ENCODE results near the gene SYNGR2. TPM values are rescaled to one million over a fixed set of nuclear protein-coding genes. Genes with fewer than 3 reads are reported as not detected.

Gene SYNGR2
- total and polyA plus RNA-seq, 2 of the 8 experiments (the other 6 are each of a cell fraction or from before 2014, with no cell fraction given), result 50.0 to 139 TPM

- H2AK5ac ChIP-seq (ENCODE audit: low read depth, low read length), result no peak overlapping the region
- H4K8ac ChIP-seq (ENCODE audit: extremely low read depth, insufficient read depth, low read length), result no peak overlapping the region
- H3K79me1 ChIP-seq (ENCODE audit: low read depth, low read length), result no peaks in the 10 kb centered on the region
- H3K27me3 ChIP-seq (replicated peaks in 1 of 4; ENCODE audit: control insufficient read depth in 3 of 4, extremely low read depth in 1 of 4, insufficient read depth in 3 of 4, low read length in 3 of 4), result 0 out of 7 replicates have a peak, but pooled peaks cover 0 to 2% (median 0%) of the 10 kb centered on the region in 4 experiments
- H3K9me3 ChIP-seq (ENCODE audit: insufficient read depth in 2 of 2, low read depth in 1 of 2, low read length in 1 of 2), result no peaks in the 10 kb centered on the region
- 93% methylated on average over 20 of the region's 20 CpGs; no CpG with 5 or more reads in 1 of the 2 experiments for WGBS, 2 experiments (ENCODE audit: extremely low coverage in 1 of 2, insufficient coverage in 1 of 2, insufficient read length in 1 of 2, insufficient replicate concordance in 2 of 2, low coverage in 1 of 2, low lambda C conversion rate in 2 of 2, missing lambda C conversion rate in 1 of 2)
- FAIRE-seq (no peak), DNase-seq (ENCODE audit: low read depth in 1 of 2, low spot score in 2 of 2) (no peak)
- POLR2A ChIA-PET (ENCODE audit: partially characterized antibody), result interaction anchor here (0.9 to 6.2 kb wide), 7 partner anchors 11 to 84 kb away, joined by 3 to 40 read pairs (median 4); partner anchors contain the start of genes AFMID and TK1
- H3K14ac ChIP-seq (ENCODE audit: insufficient read length), result no peak overlapping the region
- H3K18ac ChIP-seq (ENCODE audit: extremely low read depth, low read length), result no peak overlapping the region
- no peak overlapping the region for H2BK20ac ChIP-seq (ENCODE audit: low read length)
- H2BK120ac ChIP-seq (replicated peaks; ENCODE audit: low read depth, low read length), result no peak overlapping the region
- H3K36me3 ChIP-seq (ENCODE audit: control insufficient read depth in 2 of 4, insufficient read depth in 4 of 4, low read length in 3 of 4), result no peaks in the 10 kb centered on the region
- no peak overlapping the region for H2BK5ac ChIP-seq (ENCODE audit: low read depth, low read length)
- no peak overlapping the region for H3K4me3 ChIP-seq (ENCODE audit: extremely low read depth in 1 of 4, insufficient read depth in 2 of 4, low read depth in 3 of 4, low read length in 4 of 4)
- no peak overlapping the region for H2BK15ac ChIP-seq (ENCODE audit: low read length)
- no peak overlapping the region for H2AFZ ChIP-seq (ENCODE audit: low read length)
- no peaks in the 10 kb centered on the region for H3K79me2 ChIP-seq (ENCODE audit: control insufficient read depth in 1 of 2, insufficient read depth in 2 of 2, low read length in 2 of 2)
- peaks cover 0 to 3% of the 10 kb centered on the region in 2 experiments for H4K20me1 ChIP-seq (replicated peaks in 1 of 2; ENCODE audit: control insufficient read depth in 1 of 2, insufficient read depth in 2 of 2, low read length in 2 of 2)
- H3K23ac ChIP-seq (ENCODE audit: insufficient read length), result no peak overlapping the region
- no peak overlapping the region for H2BK12ac ChIP-seq (ENCODE audit: low read depth, low read length)
- no peak overlapping the region for H4K5ac ChIP-seq (ENCODE audit: insufficient read length, low read depth, low read length)
- no peak overlapping the region for H3K27ac ChIP-seq (ENCODE audit: low read depth, low read length)
- no peak overlapping the region; a peak in 1 of 4 replicates for H3K4me2 ChIP-seq (ENCODE audit: insufficient read depth in 1 of 2, low read depth in 2 of 2, low read length in 2 of 2)
- no peak overlapping the region for H4K91ac ChIP-seq (replicated peaks; ENCODE audit: insufficient read length, low read length)
- peaks cover 2% of the 10 kb centered on the region; the same call in 1 of the 2 replicates for H3K23me2 ChIP-seq (ENCODE audit: low read depth, low read length)
- H3K4ac ChIP-seq (replicated peaks; ENCODE audit: insufficient read length, low read depth, low read length), result peak overlapping the region; percentile 46
- no peak overlapping the region for H3K9ac ChIP-seq (replicated peaks in 1 of 4; ENCODE audit: extremely low read depth in 1 of 4, low read depth in 3 of 4, low read length in 3 of 4)
- CTCF ChIA-PET (ENCODE audit: partially characterized antibody), result interaction anchor here (0.6 to 1.8 kb wide), 10 partner anchors 11 to 1558 kb away, joined by 3 to 14 read pairs (median 3); partner anchors contain the start of gene TMC8
- H3K4me1 ChIP-seq (replicated peaks in 1 of 4; ENCODE audit: control insufficient read depth in 3 of 4, insufficient read depth in 4 of 4, low read length in 3 of 4), result peaks cover 0 to 6% (median 5%) of the 10 kb centered on the region in 4 experiments; a peak in 3 of 7 replicates
- no peak overlapping the region for H3K56ac ChIP-seq (replicated peaks; ENCODE audit: insufficient read length, low read depth, low read length)
- TF ChIP-seq KDM5A (IDR thresholded peaks at IDR 0.05; ENCODE audit: low read length) (no peak), YY1 (IDR thresholded peaks at IDR 0.05; ENCODE audit: low read depth, low read length) (no peak), KDM4A (IDR thresholded peaks at IDR 0.05; ENCODE audit: low read depth, low read length, severe bottlenecking) (no peak), TEAD4 (IDR thresholded peaks at IDR 0.05; ENCODE audit: low read depth, low read length) (no peak), GTF2F1 (IDR thresholded peaks at IDR 0.05; ENCODE audit: borderline replicate concordance, low read depth, low read length) (no peak), CTCF (IDR thresholded peaks at IDR 0.05; ENCODE audit: control extremely low read depth in 1 of 3, insufficient read depth in 1 of 3, low read depth in 1 of 3, low read length in 3 of 3) (no peak), BCL11A (IDR thresholded peaks at IDR 0.05; ENCODE audit: low read depth in 2 of 2, low read length in 2 of 2) (no peak), MAFK (IDR thresholded peaks at IDR 0.05; ENCODE audit: low read depth, low read length) (no peak), POU5F1 (IDR thresholded peaks at IDR 0.05; ENCODE audit: low read depth, low read length) (no peak), BRCA1 (IDR thresholded peaks at IDR 0.05; ENCODE audit: low read depth, low read length) (no peak)
These were observed 26.8 kb upstream of the SYNGR2 start for GRCh38 chr17:78141437-78142118.

Data from H1 (cell line).